GM12878 (cell line): Measurements from ENCODE around the gene ZFP36. TPM values are rescaled to one million over a fixed set of nuclear protein-coding genes. Genes with fewer than 3 reads are reported as not detected.
"Not testable (repeated sequence)": the region's sequence is repeated elsewhere in the genome, so short reads cannot be mapped to it uniquely, and the experiment has no call there.

Source experiments
- ATAC-seq: fragments of 200-7000 bp; cut with Tn5 transposase; 3 replicates; pipeline ENCODE4 v1.9.1; 2020; ENCODE audit warnings: mild to moderate bottlenecking, moderate library complexity
- BruUV-seq: library from RNA; stranded (reverse); fragments of 400-500 nt; replicated peaks from 2 replicates; lab custom pipeline; 2021; lab: Mats Ljungman, UMichigan
- CTCF ChIA-PET: fragments of 300-600 bp; sonication (Branson Sonifier 250); formaldehyde crosslinking; extraction: SDS; loops from one replicate; lab custom pipeline; 2021; ENCODE audit warnings: inconsistent platforms; lab: Yijun Ruan, JAX
- POLR2A ChIA-PET: fragments of 350-600 bp; formaldehyde crosslinking; extraction: SDS; loops from one replicate; lab custom pipeline; 2021; ENCODE audit warnings: inconsistent platforms; lab: Charles Lee
- RAD21 ChIA-PET: fragments of 300-600 bp; sonication (Branson Sonifier 250); formaldehyde crosslinking; loops from one replicate; lab custom pipeline; 2023; ENCODE audit warnings: antibody characterized with exemption; ENCODE audit not compliant: unreplicated experiment; lab: Charles Lee
- SMC1A ChIA-PET: fragments of 300-600 bp; sonication (Branson Sonifier 250); formaldehyde crosslinking; loops from one replicate; lab custom pipeline; 2023; ENCODE audit not compliant: unreplicated experiment, uncharacterized antibody; lab: Charles Lee
- DNase-seq: peaks from one replicate; pipeline ENCODE4 v3.0.0-alpha.2; 2011; ENCODE audit warnings: low read depth, low spot score
- FAIRE-seq: peaks from 3 replicates; lab custom pipeline; 2011; peaks lifted over from hg19 to GRCh38; lab: Jason Lieb, UNC
- H2AFZ ChIP-seq: 2 replicates; pipeline ENCODE4 v1.6.0; 2011; ENCODE audit warnings: low read depth, low read length, control low read depth; ENCODE audit not compliant: control insufficient read depth
- H3K27ac ChIP-seq: 2 replicates; pipeline ENCODE4 v1.5.1; 2011; ENCODE audit warnings: control low read depth; ENCODE audit not compliant: control insufficient read depth, insufficient read depth
- H3K27me3 ChIP-seq, 2 experiments: replicated peaks in 1 of 2; 2 replicates each; pipeline versions ENCODE4 v1.6.0 to v1.6.1; 2011; ENCODE audit warnings: low read length in 1 of 2; ENCODE audit not compliant: control insufficient read depth in 2 of 2, insufficient read depth in 2 of 2
- H3K36me3 ChIP-seq, 2 experiments: 2 replicates each; pipeline ENCODE4 v1.5.1; 2011; ENCODE audit warnings: low read length in 1 of 2; ENCODE audit not compliant: control insufficient read depth in 2 of 2, insufficient read depth in 2 of 2
- H3K4me1 ChIP-seq: 2 replicates; pipeline ENCODE4 v1.6.1; 2011; ENCODE audit warnings: mild to moderate bottlenecking, low read length, moderate library complexity, mixed read lengths; ENCODE audit not compliant: control insufficient read depth, insufficient read depth
- H3K4me2 ChIP-seq: 2 replicates; pipeline ENCODE4 v1.6.0; 2011; ENCODE audit warnings: control low read depth; ENCODE audit not compliant: control insufficient read depth, insufficient read depth
- H3K4me3 ChIP-seq: fragments of 200-600 bp; sonication (generic); 2 replicates; pipeline ENCODE4 v1.5.1; 2016
- H3K79me2 ChIP-seq: 2 replicates; pipeline ENCODE4 v1.6.0; 2011; ENCODE audit warnings: low read length; ENCODE audit not compliant: control insufficient read depth, insufficient read depth
- H3K9ac ChIP-seq: 2 replicates; pipeline ENCODE4 v1.8.0; 2011; ENCODE audit warnings: low read length, control low read depth, mixed read lengths; ENCODE audit not compliant: control insufficient read depth, insufficient read depth
- H3K9me3 ChIP-seq: replicated peaks from 3 replicates; pipeline ENCODE4 v1.5.1; 2011; ENCODE audit warnings: mild to moderate bottlenecking, low read length; ENCODE audit not compliant: control insufficient read depth, insufficient read depth
- H4K20me1 ChIP-seq: 2 replicates; pipeline ENCODE4 v1.6.0; 2011; ENCODE audit not compliant: control insufficient read depth, insufficient read depth
- ELK1 ChIP-seq: IDR thresholded peaks from 2 replicates; pipeline ENCODE4 v1.6.1; 2012; ENCODE audit warnings: low read depth, low read length, improper control_type of control experiment
- NBN ChIP-seq: fragments of 450-650 bp; IDR thresholded peaks from 2 replicates; pipeline ENCODE4 v1.6.1; 2016
- SMAD1 ChIP-seq: fragments of 450-650 bp; IDR thresholded peaks from 2 replicates; pipeline ENCODE4 v1.6.1; 2018; ENCODE audit warnings: mild to moderate bottlenecking, low read depth; ENCODE audit not compliant: partially characterized antibody
- SMARCA5 ChIP-seq: fragments of 450-650 bp; IDR thresholded peaks from 2 replicates; pipeline ENCODE4 v1.6.1; 2017; ENCODE audit warnings: mild to moderate bottlenecking
- TCF7 ChIP-seq: IDR thresholded peaks from 2 replicates; pipeline ENCODE4 v1.6.1; 2014; ENCODE audit warnings: antibody characterized with exemption, borderline replicate concordance
- YY1 ChIP-seq: IDR thresholded peaks from 2 replicates; pipeline ENCODE4 v1.6.1; 2011; ENCODE audit warnings: low read depth, mild to moderate bottlenecking, low read length
- ZBTB4 ChIP-seq: fragments of 450-650 bp; formaldehyde crosslinking; IDR thresholded peaks from 2 replicates; pipeline ENCODE4 v1.4.0; 2022; ENCODE audit warnings: mild to moderate bottlenecking, moderate library complexity
- WGBS: methylation state at CpG from one replicate; pipeline ENCODE4 v1.1.6; 2016; ENCODE audit warnings: low lambda C conversion rate; ENCODE audit not compliant: insufficient replicate concordance, insufficient coverage; ENCODE audit errors: missing lambda C conversion rate; 5-methylcytosine and 5-hydroxymethylcytosine counted together
- in situ Hi-C: fragments of 300-500 bp; cut with MboI; formaldehyde crosslinking; loops from 9 replicates; pipeline ENCODE4 v1.14.3; 2018; ENCODE audit warnings: mixed read lengths
- intact Hi-C: fragments of 100-400 bp; cut with micrococcal nuclease; formaldehyde crosslinking; loops from one replicate; pipeline ENCODE4 v1.14.2; 2022; ENCODE audit not compliant: unreplicated experiment
- polyA plus RNA-seq, 11 experiments: library from polyadenylated mRNA; depleted of rRNA in 4 of 11; unstranded in 6 of 11; stranded (reverse) in 5 of 11; fragments of >200 nt; fragmentation: Nextera tagmentation in 4 of 11; fragmentation: Illumina TruSeq in 1 of 11; extraction: Ambion mirVana in 4 of 11; extraction: Trizol in 1 of 11; gene quantifications; 1 replicate in 1 of 11; 2 replicates in 10 of 11; pipeline versions ENCODE4 v1.2.1 to v1.2.3, GENCODE V29; 2011 to 2016; ENCODE audit warnings: inconsistent platforms in 2 of 11, missing spikeins in 2 of 11, low read depth in 1 of 11
- total RNA-seq, 4 experiments: library from RNA; depleted of rRNA in 3 of 4; stranded (reverse); fragments of >200 nt in 3 of 4; fragmentation: Illumina TruSeq in 1 of 4; extraction: Trizol in 1 of 4; gene quantifications; 2 replicates each; pipeline versions ENCODE4 v1.2.1 to v1.2.3, GENCODE V29; 2013 to 2021

ZFP36 gene
- total and polyA plus RNA-seq, 10 of the 15 experiments (the other 5 are each of a cell fraction or from before 2014, with no cell fraction given), result 5.3 to 55.0 (median 18.1) TPM

GRCh38 chr19:39377373-39378362 is 29.0 kb upstream of the ZFP36 start:
- Histone ChIP-seq H3K9ac (no peak overlapping the region), H3K27ac (no peak overlapping the region), H3K9me3 (no peaks in the 10 kb centered on the region), H3K4me2 (no peak overlapping the region), H3K79me2 (no peaks in the 10 kb centered on the region), H3K27me3 (no peaks in the 10 kb centered on the region), H3K36me3 (peaks cover 16 to 23% of the 10 kb centered on the region in 2 experiments; a peak in 3 of 4 replicates), H3K4me1 (no peaks in the 10 kb centered on the region), H2AFZ (no peak overlapping the region), H3K4me3 (no peak overlapping the region), H4K20me1 (no peaks in the 10 kb centered on the region)
- FAIRE-seq (no peak), ATAC-seq (no peak), DNase-seq (no peak)
- in situ Hi-C loops, result no loop called here
- TF ChIP-seq ZBTB4 (CRISPR knock-in tag) (no peak), TCF7 (no peak), SMARCA5 (no peak), ELK1 (no peak), YY1 (no peak), NBN (no peak), SMAD1 (no peak)
- SMC1A ChIA-PET, result no interaction called here
- RAD21 ChIA-PET, result no interaction called here
- POLR2A ChIA-PET, result no interaction called here
- intact Hi-C loops, result no loop called here
- WGBS, result 96% methylated on average over 16 of the region's 18 CpGs
- CTCF ChIA-PET, result no interaction called here
- BruUV-seq, result no TSS peak

- BruUV-seq, H3K27ac ChIP-seq, RAD21 ChIA-PET, H3K4me1 ChIP-seq, POLR2A ChIA-PET, FAIRE-seq, H3K4me3 ChIP-seq, CTCF ChIA-PET, H3K9ac ChIP-seq, H3K27me3 ChIP-seq, H4K20me1 ChIP-seq, SMC1A ChIA-PET, in situ Hi-C loops, H3K9me3 ChIP-seq, DNase-seq, intact Hi-C loops, ATAC-seq, H2AFZ ChIP-seq, H3K79me2 ChIP-seq, H3K4me2 ChIP-seq: not testable (repeated sequence)
- 94% methylated on average over 3 of the region's 4 CpGs for WGBS
- H3K36me3 ChIP-seq, result peaks cover 12 to 23% of the 10 kb centered on the region in 2 experiments; a peak in 3 of 4 replicates
Measured at GRCh38 chr19:39379366-39379765, 27.3 kb upstream of the ZFP36 start.
